CD4-positive, alpha-beta T cell treated with Interleukin-10 for 1 hour (primary cell): ENCODE measurements around the gene GARIN3.

Source experiments
- DNase-seq: peaks from one replicate; pipeline ENCODE4 v3.0.0-alpha.2; 2020

GARIN3 gene

GRCh38 chr5:157184117-157184670, 18.1 kb upstream of the GARIN3 start:
- DNase-seq: no peak

GRCh38 chr5:157182143-157182757, 16.2 kb upstream of the GARIN3 start:
- DNase-seq: no peak

GRCh38 chr5:157180374-157181264, 14.6 kb upstream of the GARIN3 start, which contains the start of gene ITK:
Gene ITK (plus strand): TSS chr5:157180840. CDS start chr5:157180978, 138 bp downstream.
- DNase-seq: peak; percentile 83

GRCh38 chr5:157178966-157179365, 12.9 kb upstream of the GARIN3 start:
- DNase-seq: no peak

- no peak for DNase-seq
These were observed 11.9 kb upstream of the GARIN3 start for GRCh38 chr5:157177953-157178352.

GRCh38 chr5:157175071-157175612, 9.1 kb upstream of the GARIN3 start:
- DNase-seq: no peak

- DNase-seq: peak; percentile 87
These were observed 6.3 kb upstream of the GARIN3 start for GRCh38 chr5:157172403-157172802.

- DNase-seq: no peak
These were observed 2.2 kb upstream of the GARIN3 start for GRCh38 chr5:157168286-157168685.

- DNase-seq: peak; percentile 55
These were observed 1.2 kb upstream of the GARIN3 start for GRCh38 chr5:157167214-157167621.

GRCh38 chr5:157165668-157166067, 396 bp downstream of the GARIN3 start:
- no peak for DNase-seq

- DNase-seq: no peak
These were observed 803 bp downstream of the GARIN3 start for GRCh38 chr5:157165261-157165660.

- no peak for DNase-seq
These were observed 1.5 kb downstream of the GARIN3 start for GRCh38 chr5:157164521-157164920.

- DNase-seq: no peak
These were observed 3.0 kb downstream of the GARIN3 start for GRCh38 chr5:157162919-157163510.

GRCh38 chr5:157161996-157162395, 4.1 kb downstream of the GARIN3 start:
- no peak for DNase-seq

- peak; percentile 79 for DNase-seq
These were observed 6.1 kb downstream of the GARIN3 start for GRCh38 chr5:157160001-157160400.

- peak; percentile 86 for DNase-seq
These were observed 6.8 kb downstream of the GARIN3 start for GRCh38 chr5:157159209-157159751.

GRCh38 chr5:157157293-157157891, 8.7 kb downstream of the GARIN3 start:
- no peak for DNase-seq

GRCh38 chr5:157155297-157155696, 10.8 kb downstream of the GARIN3 start:
- DNase-seq: no peak

GRCh38 chr5:157150995-157151394, 15.1 kb downstream of the GARIN3 start:
- no peak for DNase-seq

GRCh38 chr5:157148734-157149615, 17.1 kb downstream of the GARIN3 start:
- peak; percentile 90 for DNase-seq
